CD8-positive, alpha-beta memory T cell (primary cell): ENCODE measurements around the gene RBP5. TPM values are rescaled to one million over a fixed set of nuclear protein-coding genes. Genes with fewer than 3 reads are reported as not detected.

ENCODE experiments used
- CTCF ChIA-PET: fragments of 350-600 bp; sonication (Branson Sonifier 250); formaldehyde crosslinking; loops from one replicate; lab custom pipeline; 2021; ENCODE audit warnings: antibody characterized with exemption; lab: Charles Lee
- POLR2A ChIA-PET: fragments of 350-600 bp; sonication (Branson Sonifier 250); formaldehyde crosslinking; loops from one replicate; lab custom pipeline; 2021; ENCODE audit warnings: antibody characterized with exemption; lab: Charles Lee
- DNase-seq, 5 donors: peaks; one replicate each; pipeline versions ENCODE4 v3.0.0 to v3.0.0-alpha.2; 2020 to 2022; ENCODE audit warnings: mixed read lengths in 1 of 5
- H3K27ac ChIP-seq: one replicate; pipeline ENCODE4 v1.7.0; 2013; ENCODE audit warnings: low read depth, mild to moderate bottlenecking, low read length, moderate library complexity
- H3K27me3 ChIP-seq: 2 replicates; pipeline ENCODE4 v1.7.0; 2013; ENCODE audit warnings: low read length, mild to moderate bottlenecking; ENCODE audit not compliant: insufficient read depth, poor library complexity, severe bottlenecking
- H3K36me3 ChIP-seq: 2 replicates; pipeline ENCODE4 v1.7.0; 2013; ENCODE audit warnings: mild to moderate bottlenecking, low read length, moderate library complexity; ENCODE audit not compliant: insufficient read depth
- H3K4me1 ChIP-seq: 2 replicates; pipeline ENCODE4 v1.7.0; 2013; ENCODE audit warnings: mild to moderate bottlenecking, low read length, moderate library complexity; ENCODE audit not compliant: insufficient read depth
- H3K4me3 ChIP-seq: 2 replicates; pipeline ENCODE4 v1.7.0; 2013; ENCODE audit warnings: mild to moderate bottlenecking, low read length
- H3K9me3 ChIP-seq: 2 replicates; pipeline ENCODE4 v1.7.0; 2013; ENCODE audit warnings: mild to moderate bottlenecking, low read length
- H3K27ac Mint-ChIP-seq, 8 donors: one replicate each; pipeline ENCODE4 v1.8.0; 2020 to 2021; ENCODE audit warnings: mixed read lengths in 8 of 8, mild to moderate bottlenecking in 6 of 8, inconsistent platforms in 3 of 8, moderate library complexity in 3 of 8
- H3K27me3 Mint-ChIP-seq, 2 donors: one replicate each; pipeline ENCODE4 v1.8.0; 2020 to 2021; ENCODE audit warnings: mixed read lengths in 2 of 2, mild to moderate bottlenecking in 1 of 2, moderate library complexity in 1 of 2
- H3K36me3 Mint-ChIP-seq, 3 donors: one replicate each; pipeline ENCODE4 v1.8.0; 2020 to 2021; ENCODE audit warnings: mixed read lengths in 3 of 3, inconsistent platforms in 1 of 3, mild to moderate bottlenecking in 1 of 3
- H3K4me1 Mint-ChIP-seq, 3 donors: one replicate each; pipeline ENCODE4 v1.8.0; 2020 to 2021; ENCODE audit warnings: mixed read lengths in 3 of 3, inconsistent platforms in 1 of 3, mild to moderate bottlenecking in 1 of 3
- H3K4me3 Mint-ChIP-seq, 7 donors: one replicate each; pipeline ENCODE4 v1.8.0; 2020 to 2021; ENCODE audit warnings: mixed read lengths in 7 of 7, mild to moderate bottlenecking in 6 of 7, moderate library complexity in 4 of 7, inconsistent platforms in 2 of 7
- H3K9me3 Mint-ChIP-seq, 5 donors: one replicate each; pipeline ENCODE4 v1.8.0; 2020 to 2022; ENCODE audit warnings: mixed read lengths in 5 of 5, mild to moderate bottlenecking in 3 of 5, moderate library complexity in 2 of 5, inconsistent platforms in 1 of 5
- polyA plus RNA-seq: library from polyadenylated mRNA; unstranded; fragments of 300-500 nt; fragmentation: Illumina TruSeq; gene quantifications from one replicate; pipeline ENCODE4 v1.2.3, GENCODE V29; 2021
- total RNA-seq, 2 experiments: library from RNA; stranded (reverse); gene quantifications; one replicate each; pipeline ENCODE4 v1.2.3, GENCODE V29; 2021

Gene RBP5
- total and polyA plus RNA-seq, 3 experiments from 2014 or later: 0.31 TPM; not detected in 2

DNA sequence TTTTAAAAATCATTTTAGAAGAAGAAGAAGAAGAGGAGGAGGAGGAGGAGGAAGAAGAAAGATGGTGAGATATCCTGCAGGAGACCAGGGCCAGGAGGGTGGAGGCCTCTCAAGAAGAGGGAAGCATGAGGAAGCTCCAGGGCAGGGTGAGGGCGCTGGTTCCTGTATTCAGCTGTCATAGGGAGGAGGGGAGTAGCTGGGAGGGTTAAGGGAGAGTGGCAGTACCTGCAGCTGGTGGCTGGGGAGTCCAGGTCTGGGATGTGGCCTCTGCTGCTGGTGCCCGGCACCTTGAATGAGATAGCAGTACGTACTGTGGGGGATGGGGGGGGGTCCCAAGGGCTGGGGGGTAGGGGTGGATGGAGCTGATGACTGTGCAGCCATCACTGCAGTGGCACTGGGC is 9.8 kb downstream of the RBP5 start:
- ChIA-PET CTCF (interaction anchor here (1.1 kb wide), 1 partner anchor 195 kb away, joined by 3 read pairs; no protein-coding TSS in a partner anchor), POLR2A (no interaction called here)
- H3K4me1 Mint-ChIP-seq: no peaks in the 10 kb centered on the region

GRCh38 chr12:7117670-7118069 is 11.0 kb downstream of the RBP5 start:
- H3K27ac Mint-ChIP-seq: peak overlapping the region in 1 of 8 donors; percentile 81
- Histone ChIP-seq H3K36me3 (no peaks in the 10 kb centered on the region), H3K27me3 (no peaks in the 10 kb centered on the region), H3K9me3 (no peaks in the 10 kb centered on the region), H3K4me3 (no peak overlapping the region), H3K4me1 (peaks cover 7% of the 10 kb centered on the region), H3K27ac (no peak overlapping the region)
- no peaks in the 10 kb centered on the region for H3K9me3 Mint-ChIP-seq
- H3K4me3 Mint-ChIP-seq: no peak overlapping the region
- H3K4me1 Mint-ChIP-seq: peaks cover 5 to 9% (median 5%) of the 10 kb centered on the region in 3 donors
- H3K36me3 Mint-ChIP-seq: peaks cover 0 to 16% (median 8%) of the 10 kb centered on the region in 3 donors
- no peak for DNase-seq
- ChIA-PET CTCF (interaction anchor here (0.8 to 1.1 kb wide), 2 partner anchors 10 to 200 kb away, joined by 3 read pairs; no protein-coding TSS in a partner anchor), POLR2A (no interaction called here)
- no peaks in the 10 kb centered on the region for H3K27me3 Mint-ChIP-seq

More for the DNA sequence above, 9.8 kb downstream of the RBP5 start:
- Histone ChIP-seq H3K4me1 (no peaks in the 10 kb centered on the region), H3K9me3 (no peaks in the 10 kb centered on the region), H3K27ac (no peak overlapping the region), H3K4me3 (no peak overlapping the region), H3K27me3 (no peaks in the 10 kb centered on the region), H3K36me3 (no peaks in the 10 kb centered on the region)
- H3K4me3 Mint-ChIP-seq: no peak overlapping the region
- DNase-seq: no peak
- no peaks in the 10 kb centered on the region for H3K27me3 Mint-ChIP-seq
- peaks cover 0 to 13% (median 10%) of the 10 kb centered on the region in 3 donors for H3K36me3 Mint-ChIP-seq
- no peaks in the 10 kb centered on the region for H3K9me3 Mint-ChIP-seq
- peak overlapping the region in 1 of 8 donors; percentile 38 for H3K27ac Mint-ChIP-seq

DNA sequence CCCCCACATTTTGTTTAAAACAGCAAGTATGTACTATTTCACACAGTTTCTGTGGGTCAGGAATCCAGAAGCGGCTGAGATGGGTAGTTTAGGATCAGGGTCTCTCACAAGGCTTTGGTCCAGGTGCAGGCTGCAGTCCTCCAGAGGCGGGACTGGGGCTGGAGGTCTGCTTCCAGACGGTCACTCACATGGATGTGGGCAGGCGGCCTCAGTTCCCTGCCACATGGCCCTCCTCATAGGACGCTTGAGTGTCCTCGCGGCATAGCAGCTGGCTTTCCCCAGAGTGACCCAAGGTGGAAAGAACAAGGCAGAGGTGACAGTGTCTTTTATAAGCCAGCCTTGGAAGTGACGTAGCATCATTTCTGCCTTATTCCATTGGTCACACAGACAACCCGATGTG is 11.8 kb downstream of the RBP5 start:
- Histone ChIP-seq H3K9me3 (no peaks in the 10 kb centered on the region), H3K27me3 (no peaks in the 10 kb centered on the region), H3K36me3 (no peaks in the 10 kb centered on the region), H3K27ac (no peak overlapping the region), H3K4me1 (peaks cover 7% of the 10 kb centered on the region), H3K4me3 (no peak overlapping the region)
- Mint-ChIP-seq H3K9me3 (no peaks in the 10 kb centered on the region), H3K36me3 (peaks cover 0 to 16% (median 7%) of the 10 kb centered on the region in 3 donors), H3K4me1 (peaks cover 5 to 11% (median 5%) of the 10 kb centered on the region in 3 donors), H3K27ac (peak overlapping the region in 1 of 8 donors; percentile 22), H3K4me3 (no peak overlapping the region), H3K27me3 (no peaks in the 10 kb centered on the region)
- ChIA-PET CTCF (interaction anchor here (1.1 kb wide), 1 partner anchor 199 kb away, joined by 3 read pairs; no protein-coding TSS in a partner anchor), POLR2A (no interaction called here)
- no peak for DNase-seq

DNA sequence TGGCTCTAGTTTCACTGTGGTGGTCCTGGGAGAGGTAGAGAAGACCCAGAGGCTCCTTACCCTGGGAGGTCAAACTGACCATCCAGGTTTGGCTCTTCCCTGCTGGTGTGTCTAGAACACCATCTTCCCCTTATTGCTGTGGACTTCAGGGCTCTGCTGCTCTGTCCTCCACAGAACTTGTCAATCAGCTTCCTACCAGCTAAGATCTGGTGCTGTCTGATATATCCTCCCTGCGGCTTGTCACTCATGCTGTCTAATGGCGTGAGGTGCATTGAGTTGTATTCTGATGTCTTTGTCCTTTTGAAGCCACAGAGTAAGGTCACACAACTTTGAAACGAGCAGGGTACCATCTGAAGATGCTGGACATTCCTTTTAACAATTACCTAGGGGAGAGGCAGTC is 12.5 kb downstream of the RBP5 start:
- CTCF ChIA-PET: no interaction called here
- H3K9me3 ChIP-seq: no peaks in the 10 kb centered on the region

DNA sequence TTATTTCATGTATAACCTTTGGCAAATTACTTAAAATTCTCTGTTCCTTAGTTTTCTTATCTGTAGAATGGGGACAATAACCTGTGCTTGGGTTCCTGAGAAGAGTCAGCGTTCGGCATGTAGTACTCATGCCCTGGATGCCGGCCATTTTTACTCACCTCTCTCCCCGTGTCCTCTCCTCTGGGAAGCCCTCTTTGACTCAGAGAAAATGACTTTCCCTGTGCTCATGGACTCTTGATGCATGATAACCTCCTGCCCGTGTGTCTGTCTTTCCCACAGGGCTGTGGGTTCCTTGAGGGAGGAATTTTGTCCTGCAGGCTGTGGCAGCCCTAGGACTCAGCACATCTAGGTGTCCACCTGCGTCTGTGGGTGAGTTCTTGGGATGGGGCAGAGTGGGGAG is 13.8 kb downstream of the RBP5 start:
- Mint-ChIP-seq H3K36me3 (peaks cover 0 to 16% (median 6%) of the 10 kb centered on the region in 3 donors), H3K4me1 (peaks cover 5 to 19% (median 8%) of the 10 kb centered on the region in 3 donors), H3K4me3 (no peak overlapping the region), H3K27me3 (peaks cover 0 to 2% of the 10 kb centered on the region in 2 donors), H3K9me3 (no peaks in the 10 kb centered on the region), H3K27ac (no peak overlapping the region)
- H3K4me1 ChIP-seq: peaks cover 7% of the 10 kb centered on the region
- H3K36me3 ChIP-seq: no peaks in the 10 kb centered on the region
- no peak for DNase-seq
- no peaks in the 10 kb centered on the region for H3K9me3 ChIP-seq
- H3K27ac ChIP-seq: no peak overlapping the region
- no peaks in the 10 kb centered on the region for H3K27me3 ChIP-seq
- ChIA-PET POLR2A (interaction anchor here (1.4 kb wide), 1 partner anchor 16 kb away, joined by 6 read pairs; the partner anchor contains the start of gene CLSTN3), CTCF (interaction anchor here (1.6 kb wide), 1 partner anchor 246 kb away, joined by 8 read pairs; no protein-coding TSS in a partner anchor)
- H3K4me3 ChIP-seq: no peak overlapping the region

More for the DNA sequence above, 12.5 kb downstream of the RBP5 start:
- peaks cover 0 to 16% (median 6%) of the 10 kb centered on the region in 3 donors for H3K36me3 Mint-ChIP-seq
- H3K36me3 ChIP-seq: no peaks in the 10 kb centered on the region
- H3K4me1 Mint-ChIP-seq: peaks cover 5 to 11% (median 5%) of the 10 kb centered on the region in 3 donors
- no peaks in the 10 kb centered on the region for H3K9me3 Mint-ChIP-seq
- H3K4me1 ChIP-seq: peaks cover 7% of the 10 kb centered on the region
- H3K27ac ChIP-seq: no peak overlapping the region
- no peak overlapping the region for H3K4me3 ChIP-seq
- H3K27me3 Mint-ChIP-seq: no peaks in the 10 kb centered on the region
- POLR2A ChIA-PET: no interaction called here
- H3K27me3 ChIP-seq: no peaks in the 10 kb centered on the region
- no peak overlapping the region for H3K4me3 Mint-ChIP-seq
- no peak for DNase-seq
- peak overlapping the region in 1 of 8 donors; percentile 75 for H3K27ac Mint-ChIP-seq

- CTCF ChIA-PET: interaction anchor here (0.7 to 7.7 kb wide), 17 partner anchors 11 to 374 kb away, joined by 3 to 69 read pairs (median 5); partner anchors contain the start of genes C1S, LPCAT3, RBP5 and SPSB2
Measured at GRCh38 chr12:7114008-7114407, 14.7 kb downstream of the RBP5 start.

GRCh38 chr12:7113389-7113871 is 15.3 kb downstream of the RBP5 start:
- H3K4me3 Mint-ChIP-seq: peak overlapping the region in 1 of 7 donors; percentile 6
- no peak overlapping the region for H3K27ac ChIP-seq

More at GRCh38 chr12:7114008-7114407, 14.7 kb downstream of the RBP5 start:
- POLR2A ChIA-PET: interaction anchor here (1.4 kb wide), 1 partner anchor 16 kb away, joined by 6 read pairs; the partner anchor contains the start of gene CLSTN3
- Histone ChIP-seq H3K27me3 (no peaks in the 10 kb centered on the region), H3K4me3 (no peak overlapping the region), H3K4me1 (peaks cover 13% of the 10 kb centered on the region), H3K27ac (no peak overlapping the region), H3K36me3 (no peaks in the 10 kb centered on the region), H3K9me3 (no peaks in the 10 kb centered on the region)
- H3K4me3 Mint-ChIP-seq: no peak overlapping the region
- peaks cover 12 to 25% (median 15%) of the 10 kb centered on the region in 3 donors for H3K4me1 Mint-ChIP-seq
- peak overlapping the region in 2 of 8 donors; percentile 35 to 68 for H3K27ac Mint-ChIP-seq
- peaks cover 0 to 16% (median 6%) of the 10 kb centered on the region in 3 donors for H3K36me3 Mint-ChIP-seq
- no peak for DNase-seq
- no peaks in the 10 kb centered on the region for H3K9me3 Mint-ChIP-seq
- H3K27me3 Mint-ChIP-seq: peaks cover 0 to 2% of the 10 kb centered on the region in 2 donors

GRCh38 chr12:7112041-7112440 is 16.6 kb downstream of the RBP5 start:
- Mint-ChIP-seq H3K36me3 (peaks cover 0 to 27% (median 6%) of the 10 kb centered on the region in 3 donors), H3K27ac (no peak overlapping the region), H3K4me1 (peaks cover 27 to 34% (median 28%) of the 10 kb centered on the region in 3 donors), H3K9me3 (no peaks in the 10 kb centered on the region), H3K27me3 (peaks cover 0 to 2% of the 10 kb centered on the region in 2 donors), H3K4me3 (no peak overlapping the region)
- CTCF ChIA-PET: interaction anchor here (0.9 to 7.7 kb wide), 9 partner anchors 10 to 242 kb away, joined by 3 to 69 read pairs (median 10); partner anchors contain the start of genes C12orf57, RNU7-1 and SPSB2
- no peak for DNase-seq
- Histone ChIP-seq H3K4me3 (no peak overlapping the region), H3K36me3 (no peaks in the 10 kb centered on the region), H3K27me3 (no peaks in the 10 kb centered on the region), H3K9me3 (no peaks in the 10 kb centered on the region), H3K4me1 (peaks cover 15% of the 10 kb centered on the region), H3K27ac (no peak overlapping the region)
- POLR2A ChIA-PET: no interaction called here

More at GRCh38 chr12:7113389-7113871, 15.3 kb downstream of the RBP5 start:
- H3K4me1 ChIP-seq: peaks cover 13% of the 10 kb centered on the region
- no peaks in the 10 kb centered on the region for H3K27me3 ChIP-seq
- ChIA-PET POLR2A (interaction anchor here (1.4 kb wide), 1 partner anchor 17 kb away, joined by 6 read pairs; the partner anchor contains the start of gene CLSTN3), CTCF (interaction anchor here (0.7 to 7.7 kb wide), 23 partner anchors 11 to 373 kb away, joined by 3 to 69 read pairs (median 5); partner anchors contain the start of genes C1S, LPCAT3, RBP5 and SPSB2)
- Mint-ChIP-seq H3K27me3 (peaks cover 0 to 2% of the 10 kb centered on the region in 2 donors), H3K27ac (peak overlapping the region in 2 of 8 donors; percentile 25 to 72), H3K9me3 (no peaks in the 10 kb centered on the region), H3K4me1 (peaks cover 16 to 25% (median 17%) of the 10 kb centered on the region in 3 donors), H3K36me3 (peaks cover 0 to 19% (median 6%) of the 10 kb centered on the region in 3 donors)
- H3K9me3 ChIP-seq: no peaks in the 10 kb centered on the region
- H3K4me3 ChIP-seq: no peak overlapping the region
- peak; percentile 17 to 62 (median 49) for DNase-seq
- H3K36me3 ChIP-seq: no peaks in the 10 kb centered on the region
